Psoas muscle (tissue), 8 donors: ENCODE results near the gene ASCC2. TPM values are rescaled to one million over a fixed set of nuclear protein-coding genes. Genes with fewer than 3 reads are reported as not detected.

Source experiments
- ATAC-seq, 4 donors: fragments of 200-7000 bp; cut with Tn5 transposase; one replicate each; pipeline ENCODE4 v1.9.1; 2020; ENCODE audit warnings: moderate library complexity in 3 of 4, mild to moderate bottlenecking in 2 of 4
- DNase-seq, 2 donors: peaks; one replicate each; pipeline ENCODE4 v3.0.0-alpha.2; 2020
- H3K27ac ChIP-seq: fragments of 200-600 bp; one replicate; pipeline ENCODE4 v1.8.0; 2022
- H3K27me3 ChIP-seq, 3 donors: fragments of 200-600 bp in 1 of 3; one replicate each; pipeline versions ENCODE4 v1.6.1 to v1.8.0; 2013 to 2022; ENCODE audit warnings: low read length in 2 of 3, mild to moderate bottlenecking in 2 of 3, moderate library complexity in 1 of 3; ENCODE audit not compliant: insufficient read depth in 3 of 3
- H3K36me3 ChIP-seq, 2 donors: fragments of 200-600 bp in 1 of 2; one replicate each; pipeline versions ENCODE4 v1.6.1 to v1.8.0; 2013 to 2022; ENCODE audit warnings: low read depth in 1 of 2, mild to moderate bottlenecking in 1 of 2, moderate library complexity in 1 of 2; ENCODE audit not compliant: insufficient read depth in 1 of 2
- H3K4me1 ChIP-seq: fragments of 200-600 bp; one replicate; pipeline ENCODE4 v1.8.0; 2022
- H3K4me3 ChIP-seq: fragments of 200-600 bp; one replicate; pipeline ENCODE4 v1.8.0; 2022; ENCODE audit warnings: mild to moderate bottlenecking
- H3K9me3 ChIP-seq: fragments of 200-600 bp; one replicate; pipeline ENCODE4 v1.8.0; 2022
- CTCF ChIP-seq: fragments of 200-600 bp; IDR thresholded peaks from one replicate; pipeline ENCODE4 v1.8.0; 2022; ENCODE audit warnings: antibody characterized with exemption
- WGBS, 3 donors: extraction: QIAGEN DNeasy Blood & Tissue Kit; methylation state at CpG; one replicate each; pipeline versions ENCODE4 v1.1.6 to v1.1.7; 2013; 5-methylcytosine and 5-hydroxymethylcytosine counted together
- intact Hi-C, 2 donors: fragments of 100-400 bp; cut with DNase I; formaldehyde crosslinking; loops; one replicate each; pipeline versions ENCODE4 v1.11.0 to v1.14.2; 2022
- polyA plus RNA-seq, 3 donors: library from polyadenylated mRNA; stranded (reverse); fragments of 200-250 nt; gene quantifications; one replicate each; pipeline ENCODE4 v1.2.3, GENCODE V29; 2013
- total RNA-seq, 4 donors: library from RNA; stranded (reverse); fragmentation: NEBNext Ultra II Directional in 2 of 4; extraction: Animal tissue kit (Norgen Biotek cat#: 25700) in 2 of 4; gene quantifications; one replicate each; pipeline versions ENCODE4 v1.2.1 to v1.2.4, GENCODE V29; 2021 to 2023
- donor health status: healthy with polysubstance abuse.
- donor health status: DM: no; HTN: no; CAD: no; lungs with moderate emphysema.
- donor health status: Bipolar disorder and iron deficiency.
- donor health status: healthy.
- donor health status: DM: yes; HTN: yes; CAD: no.
- donor health status: DM: no; HTN: no; CAD: no.
- donor health status: DM: no; HTN: no; CAD: no.
- donor health status: DM: yes; HTN: yes; CAD: no.

The ASCC2 gene
- total and polyA plus RNA-seq, 7 donors, result 45.7 to 58.6 (median 47.1) TPM

DNA sequence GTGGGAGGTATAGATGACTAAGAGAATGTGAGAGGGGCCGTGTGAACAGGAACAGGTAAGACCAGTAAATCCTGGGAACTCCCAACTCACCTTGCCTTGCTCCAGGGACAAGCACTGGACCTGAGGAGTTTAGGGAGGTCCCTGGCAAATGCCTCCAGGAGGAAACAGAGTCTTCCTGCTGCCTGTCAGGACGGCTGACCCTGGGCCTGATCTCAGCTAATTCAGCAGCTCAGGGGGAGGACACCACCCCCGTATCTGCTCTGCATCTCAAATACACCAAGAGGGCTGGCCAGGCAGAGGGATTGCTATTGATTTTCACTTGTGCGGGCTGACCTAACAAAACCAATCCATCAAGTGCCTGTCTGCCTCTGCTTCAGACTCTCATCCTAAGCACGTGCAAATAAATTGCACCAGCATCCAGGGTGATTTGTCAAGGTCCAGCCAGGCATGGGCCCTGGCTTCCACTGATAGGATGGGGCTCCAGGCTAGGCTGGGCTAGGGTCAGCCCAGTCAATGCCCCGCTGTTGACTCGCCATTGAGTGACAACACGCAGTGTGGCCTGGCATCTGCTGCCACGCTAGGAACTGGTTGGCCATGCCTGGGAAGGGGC lies 50.6 kb downstream of the ASCC2 start:
- Histone ChIP-seq H3K4me1 (peaks cover 2% of the 10 kb centered on the region), H3K27ac (no peak overlapping the region), H3K36me3 (peaks cover 10 to 59% of the 10 kb centered on the region in 2 donors), H3K27me3 (no peaks in the 10 kb centered on the region), H3K4me3 (no peak overlapping the region), H3K9me3 (no peaks in the 10 kb centered on the region)
- ATAC-seq (no peak), DNase-seq (no peak)
- TF ChIP-seq CTCF, result no peak
- intact Hi-C loops, result no loop called here
- WGBS, 3 donors, result 67 to 75% (median 72%) methylated on average over 9 of the region's 9 CpGs

GRCh38 chr22:29786031-29786430 lies 52.0 kb downstream of the ASCC2 start:
- TF ChIP-seq CTCF, result no peak
- DNase-seq (no peak), ATAC-seq (no peak)
- Histone ChIP-seq H3K27me3 (no peaks in the 10 kb centered on the region), H3K36me3 (peaks cover 10 to 44% of the 10 kb centered on the region in 2 donors), H3K4me3 (no peak overlapping the region), H3K4me1 (peaks cover 16% of the 10 kb centered on the region), H3K27ac (no peak overlapping the region), H3K9me3 (no peaks in the 10 kb centered on the region)
- intact Hi-C loops, result no loop called here
- 45 to 63% (median 59%) methylated on average over 5 of the region's 5 CpGs for WGBS, 3 donors

DNA sequence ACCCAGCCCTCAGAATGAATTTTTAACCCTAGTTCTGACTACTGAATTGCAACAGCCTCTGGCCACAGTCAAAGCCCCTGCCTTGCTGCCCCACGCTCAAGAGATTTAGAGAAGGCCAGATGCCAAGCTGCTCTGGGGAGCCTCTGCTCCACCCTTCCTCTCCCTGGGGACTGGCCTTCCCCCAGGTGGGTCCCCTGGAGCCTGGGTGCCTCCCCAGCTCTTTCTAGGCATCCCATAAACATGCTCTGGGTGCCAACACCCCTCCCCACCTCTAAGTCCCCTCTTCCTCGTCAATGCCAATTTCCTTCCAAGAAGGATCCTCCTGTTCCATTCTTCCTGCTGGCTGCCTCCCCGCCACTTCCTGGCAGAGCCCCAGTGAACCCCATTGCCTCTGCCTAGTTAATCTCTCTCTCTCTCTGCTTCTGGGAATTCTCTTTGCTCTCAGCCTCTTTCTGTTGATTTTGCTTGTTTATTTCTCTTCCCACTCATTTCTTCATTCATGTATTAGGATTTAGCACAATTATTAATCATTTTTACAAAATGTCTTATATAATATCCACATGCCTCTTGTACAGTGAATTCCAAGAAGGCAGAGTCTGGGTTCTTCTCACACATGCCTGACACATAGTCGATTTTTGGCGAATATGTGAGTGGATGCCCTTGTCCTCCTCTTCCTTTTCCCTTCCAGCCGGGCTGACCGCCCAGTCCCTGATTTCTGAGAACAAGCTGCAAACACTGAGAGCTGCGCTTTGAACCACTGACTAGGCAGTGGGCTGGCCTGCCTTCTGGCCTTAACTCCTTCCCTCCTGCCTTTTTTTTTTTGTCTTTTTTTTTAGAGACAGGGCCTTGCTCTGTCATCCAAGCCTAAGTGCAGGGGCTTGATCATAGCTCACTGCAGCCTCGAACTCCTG lies 53.4 kb downstream of the ASCC2 start:
- peaks cover 3 to 31% of the 10 kb centered on the region in 2 donors for H3K36me3 ChIP-seq
- TF ChIP-seq CTCF, result no peak
- ATAC-seq (no peak), DNase-seq (peak in 1 of 2 donors; percentile 66)
- intact Hi-C loops, result no loop called here
- H3K27me3 ChIP-seq, result no peaks in the 10 kb centered on the region
- peak overlapping the region; percentile 7 for H3K27ac ChIP-seq
- WGBS, 3 donors, result 30 to 42% (median 40%) methylated on average over 9 of the region's 9 CpGs
- no peak overlapping the region for H3K4me3 ChIP-seq
- no peaks in the 10 kb centered on the region for H3K9me3 ChIP-seq
- peaks cover 22% of the 10 kb centered on the region for H3K4me1 ChIP-seq

DNA sequence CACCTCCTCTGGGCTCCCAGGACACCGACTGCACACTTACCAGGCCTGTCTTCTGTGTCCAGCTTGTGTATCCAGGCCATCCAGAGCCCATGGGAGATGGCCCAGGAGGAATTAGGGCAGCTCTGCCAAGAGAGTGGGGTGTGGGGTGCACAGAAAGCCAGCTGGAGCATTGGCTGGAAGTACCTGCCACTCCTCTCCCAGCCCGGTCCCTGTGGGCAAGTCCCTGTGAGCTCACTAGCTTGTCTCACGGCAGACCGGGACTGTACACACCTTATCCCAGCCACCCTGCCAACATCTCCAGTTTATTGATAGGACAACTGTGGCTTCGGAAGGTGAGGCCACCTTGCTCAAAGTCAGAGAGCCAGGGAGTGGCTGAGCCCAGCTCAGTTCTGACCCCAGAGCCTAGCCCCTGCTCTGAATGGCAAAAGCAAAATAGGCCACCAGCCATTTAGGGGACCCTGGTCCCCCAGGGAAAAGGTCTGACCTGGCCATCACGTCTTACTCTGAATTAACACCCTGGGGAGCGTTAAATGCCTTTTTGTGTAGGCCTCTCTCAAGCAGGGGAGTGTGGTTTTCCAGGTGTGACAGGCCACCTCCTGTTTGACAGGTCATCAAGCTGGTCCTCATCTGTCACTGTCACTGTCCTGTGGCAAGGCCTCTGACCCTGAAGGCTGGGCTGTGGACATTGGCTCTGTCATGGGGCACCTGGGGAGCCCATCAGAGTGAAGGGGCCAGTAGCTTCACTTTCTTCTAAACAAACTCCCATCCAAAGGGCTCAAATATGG lies 55.8 kb downstream of the ASCC2 start:
- H3K4me3 ChIP-seq, result no peak overlapping the region
- H3K27ac ChIP-seq, result peak overlapping the region; percentile 72
- peak; percentile 60 to 78 (median 70) for ATAC-seq
- peak; percentile 52 to 78 for DNase-seq
- no peaks in the 10 kb centered on the region for H3K27me3 ChIP-seq
- WGBS, 3 donors, result 27 to 50% (median 42%) methylated on average over 7 of the region's 7 CpGs
- peaks cover 39% of the 10 kb centered on the region for H3K4me1 ChIP-seq
- intact Hi-C loops, result no loop called here
- no peaks in the 10 kb centered on the region for H3K9me3 ChIP-seq
- H3K36me3 ChIP-seq, result peaks cover 0 to 7% of the 10 kb centered on the region in 2 donors
- TF ChIP-seq CTCF, result no peak
